Left renal cortex interstitium (tissue), 4 donors: ENCODE results near the gene COL26A1. TPM values are rescaled to one million over a fixed set of nuclear protein-coding genes. Genes with fewer than 3 reads are reported as not detected.
A peak's percentile ranks its signal among the peaks of the same experiment; 100 is the strongest.
"Not testable (repeated sequence)": the region's sequence is repeated elsewhere in the genome, so short reads cannot be mapped to it uniquely, and the experiment has no call there.

Source experiments
- DNase-seq, 4 donors: peaks; one replicate each; pipeline ENCODE4 v3.0.0-alpha.2; 2013; ENCODE audit warnings: low read depth in 4 of 4, low spot score in 2 of 4, missing footprints in 1 of 4
- polyA plus RNA-seq, 4 donors: library from polyadenylated mRNA; unstranded; fragments of 120-200 nt; gene quantifications; one replicate each; pipeline ENCODE4 v1.2.1, GENCODE V29; 2013; ENCODE audit not compliant: insufficient read length in 4 of 4

The COL26A1 gene
- polyA plus RNA-seq, 4 donors, result 23.1 to 36.3 (median 29.9) TPM

- no peak for DNase-seq
Measured at GRCh38 chr7:101400751-101401150, 38.1 kb downstream of the COL26A1 start.

- DNase-seq, result no peak
Measured at GRCh38 chr7:101401390-101402080, 38.9 kb downstream of the COL26A1 start.

GRCh38 chr7:101402081-101402779, 39.6 kb downstream of the COL26A1 start:
- peak in 1 of 4 donors; percentile 50 for DNase-seq

- DNase-seq, result no peak
Measured at GRCh38 chr7:101402835-101403234, 40.2 kb downstream of the COL26A1 start.

GRCh38 chr7:101405474-101406067, 42.9 kb downstream of the COL26A1 start:
- DNase-seq, result no peak

- no peak for DNase-seq
Measured at GRCh38 chr7:101410743-101411507, 48.2 kb downstream of the COL26A1 start.

GRCh38 chr7:101411508-101411874, 48.8 kb downstream of the COL26A1 start:
- no peak for DNase-seq

- no peak for DNase-seq
Measured at GRCh38 chr7:101412976-101413375, 50.3 kb downstream of the COL26A1 start.

GRCh38 chr7:101418694-101419093, 56.0 kb downstream of the COL26A1 start:
- DNase-seq, result no peak

- no peak for DNase-seq
Measured at GRCh38 chr7:101419831-101420230, 57.2 kb downstream of the COL26A1 start.

- no peak for DNase-seq
Measured at GRCh38 chr7:101420436-101420835, 57.8 kb downstream of the COL26A1 start.

GRCh38 chr7:101422356-101423195, 59.9 kb downstream of the COL26A1 start:
- DNase-seq, result no peak

- no peak for DNase-seq
Measured at GRCh38 chr7:101426303-101427011, 63.8 kb downstream of the COL26A1 start.

GRCh38 chr7:101428093-101428866, 65.6 kb downstream of the COL26A1 start:
- DNase-seq, result no peak

- DNase-seq, result no peak
Measured at GRCh38 chr7:101432316-101432715, 69.6 kb downstream of the COL26A1 start.

GRCh38 chr7:101433688-101434087, 71.0 kb downstream of the COL26A1 start:
- no peak for DNase-seq

- not testable (repeated sequence) for DNase-seq
Measured at GRCh38 chr7:101434155-101434554, 71.5 kb downstream of the COL26A1 start.

GRCh38 chr7:101435461-101436220, 73.0 kb downstream of the COL26A1 start:
- DNase-seq, result no peak
